Neural progenitor cell (in vitro differentiated cells): ENCODE results near the gene ZBTB46. TPM values are rescaled to one million over a fixed set of nuclear protein-coding genes. Genes with fewer than 3 reads are reported as not detected.

Source experiments
- DNase-seq: peaks from one replicate; pipeline ENCODE4 v3.0.0-alpha.2; 2016; ENCODE audit warnings: low spot score
- H2AFZ ChIP-seq: fragments of 200-600 bp; sonication (generic); replicated peaks from 2 replicates; pipeline ENCODE4 v1.6.1; 2016; ENCODE audit warnings: antibody characterized with exemption
- H3F3A ChIP-seq: fragments of 200-600 bp; sonication (generic); 2 replicates; pipeline ENCODE4 v1.6.1; 2016; ENCODE audit warnings: antibody characterized with exemption, low read depth
- H3K27ac ChIP-seq: fragments of 200-600 bp; sonication (generic); 2 replicates; pipeline ENCODE4 v1.5.1; 2016; ENCODE audit warnings: mild to moderate bottlenecking
- H3K27me3 ChIP-seq: fragments of 200-600 bp; sonication (generic); 2 replicates; pipeline ENCODE4 v1.6.1; 2016; ENCODE audit warnings: mild to moderate bottlenecking, moderate library complexity
- H3K36me3 ChIP-seq: fragments of 200-600 bp; sonication (generic); 2 replicates; pipeline ENCODE4 v1.5.1; 2016
- H3K4me1 ChIP-seq: fragments of 200-600 bp; sonication (generic); 2 replicates; pipeline ENCODE4 v1.6.1; 2016; ENCODE audit warnings: mixed run types
- H3K4me2 ChIP-seq: fragments of 200-600 bp; sonication (generic); 2 replicates; pipeline ENCODE4 v1.6.1; 2016
- H3K4me3 ChIP-seq: fragments of 200-600 bp; sonication (generic); 2 replicates; pipeline ENCODE4 v1.5.1; 2016
- H3K79me2 ChIP-seq: fragments of 200-600 bp; sonication (generic); 2 replicates; pipeline ENCODE4 v1.6.1; 2016; ENCODE audit warnings: low read depth
- H3K9ac ChIP-seq: fragments of 200-600 bp; sonication (generic); 2 replicates; pipeline ENCODE4 v1.6.1; 2016
- H3K9me3 ChIP-seq: fragments of 200-600 bp; sonication (generic); 2 replicates; pipeline ENCODE4 v1.5.1; 2016; ENCODE audit warnings: low read depth
- H4K20me1 ChIP-seq: fragments of 200-600 bp; sonication (generic); 2 replicates; pipeline ENCODE4 v1.6.1; 2016; ENCODE audit warnings: low read depth
- H3K27ac Mint-ChIP-seq: 3 replicates; pipeline ENCODE4 v1.8.0; 2021; ENCODE audit warnings: mixed read lengths
- H3K27me3 Mint-ChIP-seq: 2 replicates; pipeline ENCODE4 v1.8.0; 2022; ENCODE audit warnings: low read depth, mild to moderate bottlenecking, inconsistent platforms, moderate library complexity, mixed read lengths; ENCODE audit not compliant: insufficient read depth
- H3K36me3 Mint-ChIP-seq: 3 replicates; pipeline ENCODE4 v1.8.0; 2021; ENCODE audit warnings: mixed read lengths
- H3K4me1 Mint-ChIP-seq: 3 replicates; pipeline ENCODE4 v1.8.0; 2021; ENCODE audit warnings: mixed read lengths
- H3K4me3 Mint-ChIP-seq: 3 replicates; pipeline ENCODE4 v1.8.0; 2021; ENCODE audit warnings: mild to moderate bottlenecking, moderate library complexity, mixed read lengths
- H3K9me3 Mint-ChIP-seq: 3 replicates; pipeline ENCODE4 v1.8.0; 2020; ENCODE audit warnings: mixed read lengths
- EZH2 ChIP-seq: fragments of 200-600 bp; sonication (generic); IDR thresholded peaks from 2 replicates; pipeline ENCODE4 v1.6.1; 2017; ENCODE audit warnings: antibody characterized with exemption, mild to moderate bottlenecking, moderate library complexity
- EZH2phosphoT487 ChIP-seq: fragments of 200-600 bp; sonication (generic); IDR thresholded peaks from 2 replicates; pipeline ENCODE4 v1.6.1; 2017; ENCODE audit warnings: antibody characterized with exemption
- total RNA-seq: library from RNA; depleted of rRNA; stranded (reverse); fragments of >200 nt; gene quantifications from 2 replicates; pipeline ENCODE4 v1.2.3, GENCODE V29; 2015; ENCODE audit warnings: low replicate concordance
- TF ChIP-seq, protein P1 (sequence below): fragments of 200-600 bp; sonication (generic); IDR thresholded peaks from 2 replicates; pipeline ENCODE4 v1.5.1; 2017; ENCODE audit warnings: antibody characterized with exemption, mild to moderate bottlenecking

ZBTB46 gene
- total RNA-seq, 1 donor from 2014 or later: 8.1 TPM

DNA sequence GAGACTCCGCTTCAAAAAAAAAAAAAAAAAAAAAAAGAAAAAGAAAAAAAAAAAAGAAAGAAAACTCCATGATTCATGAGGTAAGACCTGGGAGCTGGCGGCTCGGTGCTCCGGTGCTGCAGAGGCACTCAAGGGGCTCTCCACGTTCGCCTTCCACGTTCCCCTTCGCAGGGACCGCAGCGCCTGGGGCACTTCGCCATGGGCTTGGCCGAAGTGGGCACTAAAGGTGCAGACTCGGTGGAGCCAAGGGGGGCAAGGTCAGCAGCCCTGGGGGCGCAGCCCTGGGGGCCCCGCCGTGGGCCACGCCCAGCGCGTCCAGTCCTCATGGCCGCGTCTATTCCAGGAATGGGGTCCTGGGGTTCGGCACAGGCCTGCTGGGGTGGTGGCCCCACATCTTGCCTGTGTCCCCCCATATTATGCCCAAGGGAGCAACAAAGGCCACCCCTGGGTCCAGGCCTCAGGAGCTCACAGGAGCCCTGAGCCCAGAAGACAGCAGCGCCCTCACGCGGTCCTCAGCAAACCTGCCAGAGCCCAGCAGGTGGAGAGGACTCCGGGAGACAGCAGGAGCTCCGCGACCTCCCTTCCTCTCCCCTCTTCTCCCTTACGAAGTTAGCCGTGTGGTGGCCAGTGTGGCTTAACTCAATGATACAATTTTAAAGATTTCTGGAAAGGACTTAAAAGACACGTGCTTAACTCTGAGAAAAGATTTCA lies 21.9 kb downstream of the ZBTB46 start:
- Histone ChIP-seq H2AFZ (no peak overlapping the region), H3K4me2 (no peak overlapping the region), H4K20me1 (no peaks in the 10 kb centered on the region), H3K4me3 (no peak overlapping the region), H3K27me3 (no peaks in the 10 kb centered on the region), H3K9me3 (no peaks in the 10 kb centered on the region), H3K79me2 (peaks cover 8% of the 10 kb centered on the region), H3F3A (no peaks in the 10 kb centered on the region), H3K9ac (no peak overlapping the region), H3K27ac (no peak overlapping the region), H3K36me3 (no peaks in the 10 kb centered on the region), H3K4me1 (no peaks in the 10 kb centered on the region)
- no peak for TF ChIP-seq EZH2
- TF ChIP-seq, protein P1, sequence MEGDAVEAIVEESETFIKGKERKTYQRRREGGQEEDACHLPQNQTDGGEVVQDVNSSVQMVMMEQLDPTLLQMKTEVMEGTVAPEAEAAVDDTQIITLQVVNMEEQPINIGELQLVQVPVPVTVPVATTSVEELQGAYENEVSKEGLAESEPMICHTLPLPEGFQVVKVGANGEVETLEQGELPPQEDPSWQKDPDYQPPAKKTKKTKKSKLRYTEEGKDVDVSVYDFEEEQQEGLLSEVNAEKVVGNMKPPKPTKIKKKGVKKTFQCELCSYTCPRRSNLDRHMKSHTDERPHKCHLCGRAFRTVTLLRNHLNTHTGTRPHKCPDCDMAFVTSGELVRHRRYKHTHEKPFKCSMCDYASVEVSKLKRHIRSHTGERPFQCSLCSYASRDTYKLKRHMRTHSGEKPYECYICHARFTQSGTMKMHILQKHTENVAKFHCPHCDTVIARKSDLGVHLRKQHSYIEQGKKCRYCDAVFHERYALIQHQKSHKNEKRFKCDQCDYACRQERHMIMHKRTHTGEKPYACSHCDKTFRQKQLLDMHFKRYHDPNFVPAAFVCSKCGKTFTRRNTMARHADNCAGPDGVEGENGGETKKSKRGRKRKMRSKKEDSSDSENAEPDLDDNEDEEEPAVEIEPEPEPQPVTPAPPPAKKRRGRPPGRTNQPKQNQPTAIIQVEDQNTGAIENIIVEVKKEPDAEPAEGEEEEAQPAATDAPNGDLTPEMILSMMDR: no peak
- no peak for TF ChIP-seq EZH2phosphoT487
- Mint-ChIP-seq H3K27me3 (peaks cover 5% of the 10 kb centered on the region), H3K27ac (no peak overlapping the region), H3K36me3 (peaks cover 2% of the 10 kb centered on the region), H3K4me1 (peaks cover 8% of the 10 kb centered on the region), H3K9me3 (no peaks in the 10 kb centered on the region), H3K4me3 (no peak overlapping the region)
- DNase-seq: no peak

DNA sequence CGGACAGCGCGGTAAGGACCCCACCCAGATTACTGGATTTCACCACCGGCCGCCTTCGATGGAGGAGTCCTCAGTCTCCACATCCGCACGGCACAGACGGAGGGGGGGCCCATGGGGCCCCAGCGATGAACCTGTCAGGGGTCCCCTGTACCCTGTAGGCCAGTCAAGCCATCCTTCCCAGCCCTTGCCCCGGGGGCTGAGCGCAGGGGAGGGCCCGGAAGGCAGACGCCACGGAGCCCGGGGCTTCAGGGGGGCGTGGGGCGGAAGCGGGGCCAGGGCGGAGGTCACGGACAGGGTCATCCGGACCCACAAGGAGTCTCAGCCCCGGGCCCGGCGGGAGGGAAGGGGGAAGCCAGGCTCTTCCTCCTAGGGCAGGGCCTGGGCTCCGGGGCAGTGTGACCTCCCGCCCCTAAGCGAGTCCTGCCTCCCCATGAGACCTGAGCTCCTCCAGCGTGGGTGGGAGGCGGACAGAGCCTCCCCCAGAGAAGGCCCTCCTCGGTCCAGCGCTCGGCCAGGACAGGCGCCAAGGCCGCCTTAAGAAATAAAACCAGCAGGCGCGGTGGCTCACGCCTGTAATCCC lies 22.8 kb downstream of the ZBTB46 start:
- TF ChIP-seq, protein P1: no peak
- TF ChIP-seq EZH2 (no peak), EZH2phosphoT487 (no peak)
- Histone ChIP-seq H2AFZ (no peak overlapping the region), H3K4me1 (no peaks in the 10 kb centered on the region), H3K27me3 (no peaks in the 10 kb centered on the region), H3K4me2 (no peak overlapping the region), H3K9ac (no peak overlapping the region), H3K9me3 (no peaks in the 10 kb centered on the region), H3K79me2 (peaks cover 8% of the 10 kb centered on the region), H3K27ac (no peak overlapping the region), H3F3A (no peaks in the 10 kb centered on the region), H3K4me3 (no peak overlapping the region), H3K36me3 (no peaks in the 10 kb centered on the region), H4K20me1 (no peaks in the 10 kb centered on the region)
- H3K36me3 Mint-ChIP-seq: peaks cover 2% of the 10 kb centered on the region
- H3K4me1 Mint-ChIP-seq: peaks cover 8% of the 10 kb centered on the region
- no peak overlapping the region for H3K4me3 Mint-ChIP-seq
- DNase-seq: no peak
- peaks cover 5% of the 10 kb centered on the region for H3K27me3 Mint-ChIP-seq
- no peak overlapping the region for H3K27ac Mint-ChIP-seq
- H3K9me3 Mint-ChIP-seq: no peaks in the 10 kb centered on the region

DNA sequence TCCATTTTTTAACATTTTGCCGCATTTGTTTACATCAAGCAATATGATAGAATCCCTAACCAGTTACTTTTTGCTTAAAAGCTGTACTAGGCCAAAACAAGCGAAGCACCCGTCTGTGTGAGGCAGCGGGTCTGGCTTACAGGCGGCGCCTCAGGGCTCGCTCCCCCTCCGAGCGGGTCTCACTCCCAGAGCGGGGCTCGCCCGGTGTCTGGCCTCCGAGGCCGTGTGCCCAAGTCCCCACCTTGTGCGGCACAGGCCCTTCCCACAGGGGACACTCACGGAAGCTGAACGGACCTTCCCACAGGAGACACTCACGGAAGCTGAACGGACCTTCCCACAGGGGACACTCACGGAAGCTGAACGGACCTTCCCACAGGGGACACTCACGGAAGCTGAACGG lies 23.4 kb downstream of the ZBTB46 start:
- Histone ChIP-seq H3K9me3 (no peaks in the 10 kb centered on the region), H3K27ac (no peak overlapping the region), H3K27me3 (no peaks in the 10 kb centered on the region), H3K9ac (no peak overlapping the region), H3K4me3 (no peak overlapping the region), H3K4me1 (no peaks in the 10 kb centered on the region), H3K4me2 (no peak overlapping the region), H3K36me3 (no peaks in the 10 kb centered on the region), H3K79me2 (peaks cover 8% of the 10 kb centered on the region), H2AFZ (no peak overlapping the region), H4K20me1 (no peaks in the 10 kb centered on the region), H3F3A (no peaks in the 10 kb centered on the region)
- H3K36me3 Mint-ChIP-seq: peaks cover 2% of the 10 kb centered on the region
- TF ChIP-seq EZH2: no peak
- TF ChIP-seq EZH2phosphoT487: no peak
- TF ChIP-seq, protein P1: no peak
- H3K27me3 Mint-ChIP-seq: peaks cover 5% of the 10 kb centered on the region
- peaks cover 8% of the 10 kb centered on the region for H3K4me1 Mint-ChIP-seq
- no peak overlapping the region for H3K27ac Mint-ChIP-seq
- H3K9me3 Mint-ChIP-seq: no peaks in the 10 kb centered on the region
- H3K4me3 Mint-ChIP-seq: no peak overlapping the region
- DNase-seq: no peak
